HepG2 (cell line): ENCODE measurements around the gene CCDC170.

Experiments
- ATF2 ChIP-seq: sonication (generic); formaldehyde crosslinking; IDR thresholded peaks from 2 replicates; pipeline ENCODE4 v1.4.0; 2020; ENCODE audit warnings: missing genetic modification reagents
- CTCF ChIP-seq: sonication (generic); formaldehyde crosslinking; IDR thresholded peaks from 2 replicates; pipeline ENCODE4 v1.5.0; 2020; ENCODE audit warnings: mild to moderate bottlenecking, missing genetic modification reagents, moderate library complexity
- POLR2A ChIP-seq, 2 experiments: IDR thresholded peaks; 2 replicates each; pipeline ENCODE4 v1.6.1; 2011; ENCODE audit warnings: low read depth in 2 of 2, low read length in 2 of 2, mild to moderate bottlenecking in 1 of 2, moderate library complexity in 1 of 2; ENCODE audit not compliant: insufficient read depth in 1 of 2
- REST ChIP-seq, 2 experiments: IDR thresholded peaks; 2 replicates each; pipeline ENCODE4 v1.6.1; 2011 to 2012; ENCODE audit warnings: low read length in 2 of 2, borderline replicate concordance in 1 of 2, low read depth in 1 of 2, mild to moderate bottlenecking in 1 of 2, moderate library complexity in 1 of 2
- ZNF335 ChIP-seq: sonication (generic); formaldehyde crosslinking; IDR thresholded peaks from 2 replicates; pipeline ENCODE4 v1.4.0; 2020; ENCODE audit warnings: missing genetic modification reagents
- ZNF772 ChIP-seq: sonication (generic); formaldehyde crosslinking; IDR thresholded peaks from 2 replicates; pipeline ENCODE4 v1.5.0; 2020; ENCODE audit warnings: mild to moderate bottlenecking, missing genetic modification reagents
- ZNF792 ChIP-seq: IDR thresholded peaks from 2 replicates; pipeline ENCODE4 v1.6.1; 2016

- no peak for TF ChIP-seq REST (IDR thresholded peaks at IDR 0.05; ENCODE audit: borderline replicate concordance in 1 of 2, low read depth in 1 of 2, low read length in 2 of 2)
- no peak for TF ChIP-seq ZNF335 (CRISPR knock-in tag)
- no peak for TF ChIP-seq POLR2A (IDR thresholded peaks at IDR 0.05; ENCODE audit: insufficient read depth in 1 of 2, low read depth in 2 of 2, low read length in 2 of 2)
- TF ChIP-seq ZNF792 (CRISPR knock-in tag): no peak
- no peak for TF ChIP-seq CTCF
- TF ChIP-seq ZNF772 (CRISPR knock-in tag): no peak
- peak; percentile 54; the same call in 1 of the 2 replicates for TF ChIP-seq ATF2 (CRISPR knock-in tag)
These were observed 4.5 kb downstream of the CCDC170 start for GRCh38 chr6:151498327-151498726.
